ENCODE results near the gene ASPHD2.

The ASPHD2 gene

DNA sequence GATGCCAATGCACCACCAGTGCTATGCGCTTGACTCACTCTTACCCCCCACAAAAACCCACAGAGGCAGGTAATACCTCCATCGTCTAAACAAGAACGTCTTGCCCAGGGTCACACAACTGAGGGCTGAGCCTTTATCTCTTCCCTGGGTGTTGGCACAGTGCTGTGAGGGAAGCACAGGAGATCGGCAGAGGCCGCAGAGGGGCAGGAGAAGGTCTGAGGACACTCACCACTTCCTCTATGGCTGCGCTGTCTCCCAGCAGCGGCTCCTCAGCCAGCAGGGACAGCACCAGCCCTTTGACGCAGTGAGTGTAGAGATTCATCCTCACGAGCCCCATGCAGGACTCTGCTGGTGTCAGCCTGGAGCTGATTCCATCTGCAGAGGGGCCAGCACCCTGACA, 34.6 kb downstream of the ASPHD2 start:
- DNase-seq (ENCODE audit: extremely low read depth, low read depth), result no peak
- TF ChIP-seq, protein P1, sequence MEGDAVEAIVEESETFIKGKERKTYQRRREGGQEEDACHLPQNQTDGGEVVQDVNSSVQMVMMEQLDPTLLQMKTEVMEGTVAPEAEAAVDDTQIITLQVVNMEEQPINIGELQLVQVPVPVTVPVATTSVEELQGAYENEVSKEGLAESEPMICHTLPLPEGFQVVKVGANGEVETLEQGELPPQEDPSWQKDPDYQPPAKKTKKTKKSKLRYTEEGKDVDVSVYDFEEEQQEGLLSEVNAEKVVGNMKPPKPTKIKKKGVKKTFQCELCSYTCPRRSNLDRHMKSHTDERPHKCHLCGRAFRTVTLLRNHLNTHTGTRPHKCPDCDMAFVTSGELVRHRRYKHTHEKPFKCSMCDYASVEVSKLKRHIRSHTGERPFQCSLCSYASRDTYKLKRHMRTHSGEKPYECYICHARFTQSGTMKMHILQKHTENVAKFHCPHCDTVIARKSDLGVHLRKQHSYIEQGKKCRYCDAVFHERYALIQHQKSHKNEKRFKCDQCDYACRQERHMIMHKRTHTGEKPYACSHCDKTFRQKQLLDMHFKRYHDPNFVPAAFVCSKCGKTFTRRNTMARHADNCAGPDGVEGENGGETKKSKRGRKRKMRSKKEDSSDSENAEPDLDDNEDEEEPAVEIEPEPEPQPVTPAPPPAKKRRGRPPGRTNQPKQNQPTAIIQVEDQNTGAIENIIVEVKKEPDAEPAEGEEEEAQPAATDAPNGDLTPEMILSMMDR (IDR thresholded peaks at IDR 0.05; ENCODE audit: low read depth, low read length), result no peak

DNA sequence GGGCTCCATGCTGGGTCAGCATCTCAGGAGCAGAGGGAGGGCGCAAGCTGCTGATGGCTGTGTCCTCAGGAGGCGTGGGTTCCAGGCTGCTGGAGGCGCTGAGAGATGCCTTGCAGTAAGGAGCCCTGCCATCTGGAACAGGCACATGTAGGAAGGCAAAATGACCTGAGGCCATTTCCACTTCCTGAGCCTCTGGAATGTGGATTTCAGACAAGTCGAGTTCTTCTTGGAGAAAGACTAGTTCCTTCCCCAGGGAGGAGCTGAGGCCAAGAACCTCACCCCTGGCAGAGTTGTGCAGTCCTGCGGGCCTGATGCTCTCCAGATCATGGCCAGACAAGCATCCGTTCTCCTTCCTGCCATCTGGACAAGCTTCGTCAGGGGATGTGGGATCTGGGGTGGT, 35.3 kb downstream of the ASPHD2 start:
- DNase-seq (ENCODE audit: extremely low read depth, low read depth), result peak; percentile 47
- TF ChIP-seq, protein P1 (IDR thresholded peaks at IDR 0.05; ENCODE audit: low read depth, low read length), result no peak

DNA sequence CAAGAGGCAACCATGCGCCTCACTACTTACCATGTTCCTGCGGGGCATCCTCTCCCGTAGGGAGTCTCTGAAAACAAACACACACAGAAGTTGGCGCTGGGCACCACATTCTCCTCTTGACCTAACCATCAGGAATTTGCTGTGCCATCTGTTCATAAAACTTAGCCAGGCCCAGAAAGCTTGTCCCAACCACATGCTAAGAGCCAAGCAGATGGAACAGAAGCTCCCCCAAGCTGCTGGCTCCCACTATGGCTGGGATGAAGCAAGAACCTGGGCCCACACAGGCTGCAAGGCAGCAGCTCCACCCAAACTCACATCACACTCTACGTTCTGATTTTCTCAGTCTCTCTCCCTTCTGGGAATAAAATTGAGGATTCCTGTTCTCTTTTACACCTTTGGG, 37.1 kb downstream of the ASPHD2 start:
- TF ChIP-seq, protein P1 (IDR thresholded peaks at IDR 0.05; ENCODE audit: low read depth, low read length), result no peak
- no peak for DNase-seq (ENCODE audit: extremely low read depth, low read depth)

DNA sequence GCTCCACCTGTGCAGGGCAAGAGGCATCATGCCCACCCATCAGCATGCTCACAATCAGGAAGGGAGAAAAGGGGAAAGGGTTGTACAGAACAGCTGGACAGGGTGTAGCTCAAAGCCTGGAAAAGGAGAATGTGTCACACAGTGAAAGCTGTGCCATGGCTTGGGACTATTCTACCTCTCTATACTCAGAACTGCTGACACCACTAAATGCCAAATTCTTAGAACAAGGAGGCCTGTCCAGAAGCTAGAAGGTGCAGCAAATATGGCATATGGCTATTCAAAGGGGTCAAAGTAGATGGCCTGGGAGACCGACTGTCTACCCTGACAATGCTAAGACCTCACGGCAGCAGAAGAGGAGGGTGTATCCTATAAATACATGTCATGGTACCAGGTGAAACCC, 41.7 kb downstream of the ASPHD2 start:
- TF ChIP-seq, protein P1 (IDR thresholded peaks at IDR 0.05; ENCODE audit: low read depth, low read length), result no peak
- no peak for DNase-seq (ENCODE audit: extremely low read depth, low read depth)

DNA sequence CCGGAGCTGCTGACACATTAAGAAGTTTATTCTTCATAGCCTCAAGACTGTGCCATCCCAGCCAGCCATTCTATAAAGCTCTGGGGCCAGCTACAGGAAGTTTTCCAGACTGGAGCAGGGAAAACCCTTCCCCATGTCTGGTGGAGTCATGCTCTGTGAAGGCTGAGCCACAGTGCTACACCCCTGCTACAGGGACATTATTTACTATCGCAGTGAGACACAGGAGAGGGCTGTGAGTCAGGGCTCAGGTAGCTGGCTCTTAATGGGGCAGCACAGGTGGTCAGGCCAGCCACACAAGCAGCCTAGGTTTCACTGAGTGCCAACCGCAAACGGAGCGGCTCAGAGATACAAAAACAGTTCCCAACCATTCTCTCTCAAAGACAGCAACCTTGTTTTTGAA, 42.5 kb downstream of the ASPHD2 start:
- TF ChIP-seq, protein P1 (IDR thresholded peaks at IDR 0.05; ENCODE audit: low read depth, low read length), result no peak
- DNase-seq (ENCODE audit: extremely low read depth, low read depth), result no peak

DNA sequence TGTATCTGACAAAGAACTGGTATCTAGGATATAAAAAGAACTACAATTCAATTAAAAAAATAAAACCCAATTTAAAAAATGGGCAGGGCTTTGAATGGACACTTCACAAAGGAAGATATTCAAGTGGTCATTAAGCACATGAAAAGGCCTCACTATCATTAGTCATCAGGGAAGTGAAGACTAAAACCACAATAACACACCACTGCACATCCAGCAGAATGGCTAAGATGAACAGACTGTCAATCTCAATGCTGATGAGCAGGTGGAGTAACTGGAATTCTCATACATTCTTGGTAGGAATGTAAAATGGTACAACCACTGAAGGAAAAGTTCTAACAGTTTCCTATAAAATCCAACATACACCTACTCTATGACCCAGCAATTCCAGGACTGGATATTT, 45.6 kb downstream of the ASPHD2 start:
- no peak for DNase-seq (ENCODE audit: extremely low read depth, low read depth)

DNA sequence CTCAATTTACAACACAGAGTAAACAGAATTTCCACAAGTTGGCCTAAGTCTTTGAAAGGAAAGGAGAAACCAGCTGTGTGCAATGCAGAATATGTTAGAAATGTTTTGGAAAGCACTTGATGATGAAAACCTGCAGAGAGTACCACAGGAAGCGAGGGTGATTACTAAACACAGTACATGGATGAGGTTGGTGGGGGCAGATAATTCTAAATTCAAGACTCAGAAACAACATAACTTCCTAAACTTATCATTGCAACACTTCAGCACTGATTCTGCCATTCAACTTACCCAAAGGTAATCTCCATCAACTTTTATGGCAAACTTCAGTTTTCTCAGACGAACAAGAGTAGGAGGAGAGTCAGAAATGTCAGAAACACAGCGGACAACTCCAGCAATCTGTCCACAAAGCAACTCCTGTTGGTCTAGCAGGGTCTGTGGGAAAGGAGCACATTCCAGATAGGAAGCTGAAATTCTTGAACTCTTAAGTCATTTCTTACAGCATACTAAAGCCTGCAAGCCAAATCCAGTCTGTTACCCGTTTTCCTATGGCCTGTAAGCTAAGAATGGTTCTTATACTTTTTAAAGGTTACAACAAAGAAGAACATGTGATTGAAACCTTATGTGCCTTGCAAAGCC, 47.8 kb downstream of the ASPHD2 start:
- no peak for DNase-seq (ENCODE audit: extremely low read depth, low read depth)
- TF ChIP-seq, protein P1 (IDR thresholded peaks at IDR 0.05; ENCODE audit: low read depth, low read length), result no peak

More for the DNA sequence above, 45.6 kb downstream of the ASPHD2 start:
- TF ChIP-seq, protein P1 (IDR thresholded peaks at IDR 0.05; ENCODE audit: low read depth, low read length), result no peak
